Measurements from ENCODE around the gene ESAM. TPM values are rescaled to one million over a fixed set of nuclear protein-coding genes. Genes with fewer than 3 reads are reported as not detected.

The ESAM gene
- total and polyA plus RNA-seq, 2 experiments from 2014 or later, result 0.32 TPM; not detected in 1

DNA sequence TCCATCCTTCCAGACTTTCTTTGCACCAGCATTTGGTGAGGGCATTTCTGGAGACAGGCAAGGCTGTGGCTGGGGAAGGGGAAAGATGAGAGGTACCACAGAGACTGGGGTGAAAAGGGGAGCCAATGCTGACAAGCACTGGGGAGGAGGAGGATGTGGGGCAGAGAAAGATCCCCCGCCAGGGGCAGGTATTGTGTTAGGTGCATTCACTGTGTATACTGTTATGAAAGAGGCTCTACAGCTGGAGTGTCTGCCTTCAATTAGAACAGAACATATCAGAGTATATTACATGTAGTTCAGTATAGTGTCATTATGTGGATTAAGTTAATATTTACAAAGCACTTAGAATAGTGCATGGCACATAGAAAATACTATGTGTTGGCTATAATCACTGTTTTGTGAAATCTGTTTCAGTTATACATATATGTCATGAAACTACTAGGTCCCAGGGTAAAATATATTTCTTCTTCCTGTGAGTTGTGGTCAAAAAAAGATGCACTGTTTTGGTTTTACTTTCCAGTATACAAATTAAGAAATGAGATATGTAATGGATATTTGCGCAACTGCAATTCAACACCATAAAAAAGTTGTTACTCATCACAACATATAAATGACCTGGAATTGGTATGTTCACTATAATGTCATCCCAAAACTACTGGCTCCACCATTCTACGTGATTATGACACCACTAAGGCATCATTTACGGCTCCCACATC lies 29.7 kb upstream of the ESAM start (continued):
- TF ChIP-seq, protein P1, sequence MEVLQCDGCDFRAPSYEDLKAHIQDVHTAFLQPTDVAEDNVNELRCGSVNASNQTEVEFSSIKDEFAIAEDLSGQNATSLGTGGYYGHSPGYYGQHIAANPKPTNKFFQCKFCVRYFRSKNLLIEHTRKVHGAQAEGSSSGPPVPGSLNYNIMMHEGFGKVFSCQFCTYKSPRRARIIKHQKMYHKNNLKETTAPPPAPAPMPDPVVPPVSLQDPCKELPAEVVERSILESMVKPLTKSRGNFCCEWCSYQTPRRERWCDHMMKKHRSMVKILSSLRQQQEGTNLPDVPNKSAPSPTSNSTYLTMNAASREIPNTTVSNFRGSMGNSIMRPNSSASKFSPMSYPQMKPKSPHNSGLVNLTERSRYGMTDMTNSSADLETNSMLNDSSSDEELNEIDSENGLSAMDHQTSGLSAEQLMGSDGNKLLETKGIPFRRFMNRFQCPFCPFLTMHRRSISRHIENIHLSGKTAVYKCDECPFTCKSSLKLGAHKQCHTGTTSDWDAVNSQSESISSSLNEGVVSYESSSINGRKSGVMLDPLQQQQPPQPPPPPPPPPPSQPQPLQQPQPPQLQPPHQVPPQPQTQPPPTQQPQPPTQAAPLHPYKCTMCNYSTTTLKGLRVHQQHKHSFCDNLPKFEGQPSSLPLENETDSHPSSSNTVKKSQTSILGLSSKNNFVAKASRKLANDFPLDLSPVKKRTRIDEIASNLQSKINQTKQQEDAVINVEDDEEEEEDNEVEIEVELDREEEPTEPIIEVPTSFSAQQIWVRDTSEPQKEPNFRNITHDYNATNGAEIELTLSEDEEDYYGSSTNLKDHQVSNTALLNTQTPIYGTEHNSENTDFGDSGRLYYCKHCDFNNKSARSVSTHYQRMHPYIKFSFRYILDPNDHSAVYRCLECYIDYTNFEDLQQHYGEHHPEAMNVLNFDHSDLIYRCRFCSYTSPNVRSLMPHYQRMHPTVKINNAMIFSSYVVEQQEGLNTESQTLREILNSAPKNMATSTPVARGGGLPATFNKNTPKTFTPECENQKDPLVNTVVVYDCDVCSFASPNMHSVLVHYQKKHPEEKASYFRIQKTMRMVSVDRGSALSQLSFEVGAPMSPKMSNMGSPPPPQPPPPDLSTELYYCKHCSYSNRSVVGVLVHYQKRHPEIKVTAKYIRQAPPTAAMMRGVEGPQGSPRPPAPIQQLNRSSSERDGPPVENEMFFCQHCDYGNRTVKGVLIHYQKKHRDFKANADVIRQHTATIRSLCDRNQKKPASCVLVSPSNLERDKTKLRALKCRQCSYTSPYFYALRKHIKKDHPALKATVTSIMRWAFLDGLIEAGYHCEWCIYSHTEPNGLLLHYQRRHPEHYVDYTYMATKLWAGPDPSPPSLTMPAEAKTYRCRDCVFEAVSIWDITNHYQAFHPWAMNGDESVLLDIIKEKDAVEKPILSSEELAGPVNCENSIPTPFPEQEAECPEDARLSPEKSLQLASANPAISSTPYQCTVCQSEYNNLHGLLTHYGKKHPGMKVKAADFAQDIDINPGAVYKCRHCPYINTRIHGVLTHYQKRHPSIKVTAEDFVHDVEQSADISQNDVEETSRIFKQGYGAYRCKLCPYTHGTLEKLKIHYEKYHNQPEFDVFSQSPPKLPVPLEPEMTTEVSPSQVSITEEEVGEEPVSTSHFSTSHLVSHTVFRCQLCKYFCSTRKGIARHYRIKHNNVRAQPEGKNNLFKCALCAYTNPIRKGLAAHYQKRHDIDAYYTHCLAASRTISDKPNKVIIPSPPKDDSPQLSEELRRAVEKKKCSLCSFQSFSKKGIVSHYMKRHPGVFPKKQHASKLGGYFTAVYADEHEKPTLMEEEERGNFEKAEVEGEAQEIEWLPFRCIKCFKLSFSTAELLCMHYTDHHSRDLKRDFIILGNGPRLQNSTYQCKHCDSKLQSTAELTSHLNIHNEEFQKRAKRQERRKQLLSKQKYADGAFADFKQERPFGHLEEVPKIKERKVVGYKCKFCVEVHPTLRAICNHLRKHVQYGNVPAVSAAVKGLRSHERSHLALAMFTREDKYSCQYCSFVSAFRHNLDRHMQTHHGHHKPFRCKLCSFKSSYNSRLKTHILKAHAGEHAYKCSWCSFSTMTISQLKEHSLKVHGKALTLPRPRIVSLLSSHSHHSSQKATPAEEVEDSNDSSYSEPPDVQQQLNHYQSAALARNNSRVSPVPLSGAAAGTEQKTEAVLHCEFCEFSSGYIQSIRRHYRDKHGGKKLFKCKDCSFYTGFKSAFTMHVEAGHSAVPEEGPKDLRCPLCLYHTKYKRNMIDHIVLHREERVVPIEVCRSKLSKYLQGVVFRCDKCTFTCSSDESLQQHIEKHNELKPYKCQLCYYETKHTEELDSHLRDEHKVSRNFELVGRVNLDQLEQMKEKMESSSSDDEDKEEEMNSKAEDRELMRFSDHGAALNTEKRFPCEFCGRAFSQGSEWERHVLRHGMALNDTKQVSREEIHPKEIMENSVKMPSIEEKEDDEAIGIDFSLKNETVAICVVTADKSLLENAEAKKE (CRISPR knock-in tag; IDR thresholded peaks at IDR 0.05), result no peak
- TF ChIP-seq ZNF114 (CRISPR knock-in tag; IDR thresholded peaks at IDR 0.05), result no peak
- TF ChIP-seq EZH2 (IDR thresholded peaks at IDR 0.05; ENCODE audit: low read depth, unreplicated experiment), result no peak
- TF ChIP-seq POLR2AphosphoS5 (IDR thresholded peaks at IDR 0.05; ENCODE audit: low read depth), result no peak
- no peak for TF ChIP-seq NANOG (IDR thresholded peaks at IDR 0.05; ENCODE audit: borderline replicate concordance)
- TF ChIP-seq, protein P2, sequence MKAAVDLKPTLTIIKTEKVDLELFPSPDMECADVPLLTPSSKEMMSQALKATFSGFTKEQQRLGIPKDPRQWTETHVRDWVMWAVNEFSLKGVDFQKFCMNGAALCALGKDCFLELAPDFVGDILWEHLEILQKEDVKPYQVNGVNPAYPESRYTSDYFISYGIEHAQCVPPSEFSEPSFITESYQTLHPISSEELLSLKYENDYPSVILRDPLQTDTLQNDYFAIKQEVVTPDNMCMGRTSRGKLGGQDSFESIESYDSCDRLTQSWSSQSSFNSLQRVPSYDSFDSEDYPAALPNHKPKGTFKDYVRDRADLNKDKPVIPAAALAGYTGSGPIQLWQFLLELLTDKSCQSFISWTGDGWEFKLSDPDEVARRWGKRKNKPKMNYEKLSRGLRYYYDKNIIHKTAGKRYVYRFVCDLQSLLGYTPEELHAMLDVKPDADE (IDR thresholded peaks at IDR 0.05), result no peak

DNA sequence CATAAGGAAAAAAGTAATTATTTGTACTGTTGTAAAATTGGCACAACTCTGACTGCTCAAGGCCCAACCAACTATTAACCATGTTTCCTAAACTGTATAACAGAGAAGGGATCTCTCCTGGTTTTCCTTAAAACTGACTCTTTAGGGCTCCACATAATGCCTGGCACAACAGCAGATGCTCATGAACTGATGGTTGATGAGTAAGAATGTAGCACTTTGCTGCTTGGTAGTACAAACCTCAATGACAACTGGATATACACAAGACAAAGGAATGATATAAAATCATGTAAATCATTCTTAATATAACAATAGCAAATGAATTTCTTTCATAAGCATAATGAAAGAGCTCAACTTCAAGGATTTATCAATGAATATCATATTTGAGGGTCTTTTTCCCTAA lies 26.4 kb upstream of the ESAM start:
- ATAC-seq (no peak), DNase-seq (ENCODE audit: low spot score) (no peak)
- H3K4me1 Mint-ChIP-seq, result peaks cover 45% of the 10 kb centered on the region
- H3K27me3 Mint-ChIP-seq (ENCODE audit: insufficient read depth, low read depth, poor library complexity), result peaks cover 1% of the 10 kb centered on the region
- Histone ChIP-seq H3K27me3 (ENCODE audit: insufficient read depth) (no peaks in the 10 kb centered on the region), H3K4me1 (ENCODE audit: insufficient read depth) (peaks cover 42% of the 10 kb centered on the region), H3K9me2 (ENCODE audit: insufficient read depth) (no peaks in the 10 kb centered on the region), H3K79me2 (replicated peaks; ENCODE audit: insufficient read depth) (peaks cover 100% of the 10 kb centered on the region), H3K4me2 (no peak overlapping the region), H3K27ac (ENCODE audit: low read depth) (no peak overlapping the region), H3F3A (replicated peaks; ENCODE audit: low read depth) (no peaks in the 10 kb centered on the region), H2AFZ (no peak overlapping the region), H3K4me3 (no peak overlapping the region), H4K20me1 (replicated peaks; ENCODE audit: insufficient read depth) (peaks cover 32% of the 10 kb centered on the region; the same call in 1 of the 2 replicates), H3K36me3 (ENCODE audit: insufficient read depth) (no peaks in the 10 kb centered on the region)
- H3K27ac Mint-ChIP-seq, result no peak overlapping the region
- H3K36me3 Mint-ChIP-seq (ENCODE audit: low read depth), result no peaks in the 10 kb centered on the region
- TF ChIP-seq NANOG (IDR thresholded peaks at IDR 0.05; ENCODE audit: borderline replicate concordance), result no peak
- TF ChIP-seq POLR2AphosphoS5 (IDR thresholded peaks at IDR 0.05; ENCODE audit: low read depth), result no peak
- TF ChIP-seq EZH2phosphoT487 (IDR thresholded peaks at IDR 0.05; ENCODE audit: unreplicated experiment), result no peak
- no peaks in the 10 kb centered on the region for H3K9me3 Mint-ChIP-seq
- no peak overlapping the region for H3K4me3 Mint-ChIP-seq

All from GM23338 (cell line).